ENCODE measurements around the gene ENAH. TPM values are rescaled to one million over a fixed set of nuclear protein-coding genes. Genes with fewer than 3 reads are reported as not detected.

Gene ENAH
- total and polyA plus RNA-seq, 2 experiments from 2014 or later = 109 to 184 TPM

GRCh38 chr1:225481738-225482137 lies 171.2 kb downstream of the ENAH start:
- Mint-ChIP-seq H3K4me3 (no peak overlapping the region; the same call in 2 of the 3 replicates), H3K4me1 (peaks cover 29% of the 10 kb centered on the region), H3K9me3 (no peaks in the 10 kb centered on the region), H3K27ac (no peak overlapping the region), H3K36me3 (ENCODE audit: low read depth) (no peaks in the 10 kb centered on the region), H3K27me3 (ENCODE audit: insufficient read depth, low read depth, poor library complexity) (peaks cover 7% of the 10 kb centered on the region)
- ATAC-seq (no peak), DNase-seq (ENCODE audit: low spot score) (no peak)
- H3K36me3 ChIP-seq (ENCODE audit: insufficient read depth) = no peaks in the 10 kb centered on the region
- H3K27me3 ChIP-seq (ENCODE audit: insufficient read depth) = no peaks in the 10 kb centered on the region
- no peak overlapping the region; the same call in 1 of the 2 replicates for H3K27ac ChIP-seq (ENCODE audit: low read depth)
- H3K4me3 ChIP-seq = no peak overlapping the region
- peaks cover 14% of the 10 kb centered on the region; the same call in 1 of the 2 replicates for H3K4me1 ChIP-seq (ENCODE audit: insufficient read depth)
- H3K79me2 ChIP-seq (replicated peaks; ENCODE audit: insufficient read depth) = no peaks in the 10 kb centered on the region
- H4K20me1 ChIP-seq (replicated peaks; ENCODE audit: insufficient read depth) = no peaks in the 10 kb centered on the region
- H2AFZ ChIP-seq = no peak overlapping the region
- H3F3A ChIP-seq (replicated peaks; ENCODE audit: low read depth) = peaks cover 4% of the 10 kb centered on the region; the same call in 1 of the 2 replicates
- no peak overlapping the region for H3K4me2 ChIP-seq
- TF ChIP-seq JUNB (IDR thresholded peaks at IDR 0.05; ENCODE audit: unreplicated experiment) (no peak), POLR2AphosphoS5 (IDR thresholded peaks at IDR 0.05; ENCODE audit: low read depth) (no peak), CREB1 (CRISPR knock-in tag; IDR thresholded peaks at IDR 0.05; ENCODE audit: low read depth) (no peak), EZH2phosphoT487 (IDR thresholded peaks at IDR 0.05; ENCODE audit: unreplicated experiment) (no peak), ZNF331 (CRISPR knock-in tag; IDR thresholded peaks at IDR 0.05; ENCODE audit: low read depth) (no peak), ZNF114 (CRISPR knock-in tag; IDR thresholded peaks at IDR 0.05) (no peak), CTCF (conservative IDR thresholded peaks at IDR 0.05; ENCODE audit: low read depth in 2 of 2) (no peak), STAT1 (IDR thresholded peaks at IDR 0.05; ENCODE audit: unreplicated experiment) (no peak), EZH2 (IDR thresholded peaks at IDR 0.05; ENCODE audit: low read depth, unreplicated experiment) (no peak), NANOG (IDR thresholded peaks at IDR 0.05; ENCODE audit: borderline replicate concordance) (no peak)
- TF ChIP-seq, protein P1, sequence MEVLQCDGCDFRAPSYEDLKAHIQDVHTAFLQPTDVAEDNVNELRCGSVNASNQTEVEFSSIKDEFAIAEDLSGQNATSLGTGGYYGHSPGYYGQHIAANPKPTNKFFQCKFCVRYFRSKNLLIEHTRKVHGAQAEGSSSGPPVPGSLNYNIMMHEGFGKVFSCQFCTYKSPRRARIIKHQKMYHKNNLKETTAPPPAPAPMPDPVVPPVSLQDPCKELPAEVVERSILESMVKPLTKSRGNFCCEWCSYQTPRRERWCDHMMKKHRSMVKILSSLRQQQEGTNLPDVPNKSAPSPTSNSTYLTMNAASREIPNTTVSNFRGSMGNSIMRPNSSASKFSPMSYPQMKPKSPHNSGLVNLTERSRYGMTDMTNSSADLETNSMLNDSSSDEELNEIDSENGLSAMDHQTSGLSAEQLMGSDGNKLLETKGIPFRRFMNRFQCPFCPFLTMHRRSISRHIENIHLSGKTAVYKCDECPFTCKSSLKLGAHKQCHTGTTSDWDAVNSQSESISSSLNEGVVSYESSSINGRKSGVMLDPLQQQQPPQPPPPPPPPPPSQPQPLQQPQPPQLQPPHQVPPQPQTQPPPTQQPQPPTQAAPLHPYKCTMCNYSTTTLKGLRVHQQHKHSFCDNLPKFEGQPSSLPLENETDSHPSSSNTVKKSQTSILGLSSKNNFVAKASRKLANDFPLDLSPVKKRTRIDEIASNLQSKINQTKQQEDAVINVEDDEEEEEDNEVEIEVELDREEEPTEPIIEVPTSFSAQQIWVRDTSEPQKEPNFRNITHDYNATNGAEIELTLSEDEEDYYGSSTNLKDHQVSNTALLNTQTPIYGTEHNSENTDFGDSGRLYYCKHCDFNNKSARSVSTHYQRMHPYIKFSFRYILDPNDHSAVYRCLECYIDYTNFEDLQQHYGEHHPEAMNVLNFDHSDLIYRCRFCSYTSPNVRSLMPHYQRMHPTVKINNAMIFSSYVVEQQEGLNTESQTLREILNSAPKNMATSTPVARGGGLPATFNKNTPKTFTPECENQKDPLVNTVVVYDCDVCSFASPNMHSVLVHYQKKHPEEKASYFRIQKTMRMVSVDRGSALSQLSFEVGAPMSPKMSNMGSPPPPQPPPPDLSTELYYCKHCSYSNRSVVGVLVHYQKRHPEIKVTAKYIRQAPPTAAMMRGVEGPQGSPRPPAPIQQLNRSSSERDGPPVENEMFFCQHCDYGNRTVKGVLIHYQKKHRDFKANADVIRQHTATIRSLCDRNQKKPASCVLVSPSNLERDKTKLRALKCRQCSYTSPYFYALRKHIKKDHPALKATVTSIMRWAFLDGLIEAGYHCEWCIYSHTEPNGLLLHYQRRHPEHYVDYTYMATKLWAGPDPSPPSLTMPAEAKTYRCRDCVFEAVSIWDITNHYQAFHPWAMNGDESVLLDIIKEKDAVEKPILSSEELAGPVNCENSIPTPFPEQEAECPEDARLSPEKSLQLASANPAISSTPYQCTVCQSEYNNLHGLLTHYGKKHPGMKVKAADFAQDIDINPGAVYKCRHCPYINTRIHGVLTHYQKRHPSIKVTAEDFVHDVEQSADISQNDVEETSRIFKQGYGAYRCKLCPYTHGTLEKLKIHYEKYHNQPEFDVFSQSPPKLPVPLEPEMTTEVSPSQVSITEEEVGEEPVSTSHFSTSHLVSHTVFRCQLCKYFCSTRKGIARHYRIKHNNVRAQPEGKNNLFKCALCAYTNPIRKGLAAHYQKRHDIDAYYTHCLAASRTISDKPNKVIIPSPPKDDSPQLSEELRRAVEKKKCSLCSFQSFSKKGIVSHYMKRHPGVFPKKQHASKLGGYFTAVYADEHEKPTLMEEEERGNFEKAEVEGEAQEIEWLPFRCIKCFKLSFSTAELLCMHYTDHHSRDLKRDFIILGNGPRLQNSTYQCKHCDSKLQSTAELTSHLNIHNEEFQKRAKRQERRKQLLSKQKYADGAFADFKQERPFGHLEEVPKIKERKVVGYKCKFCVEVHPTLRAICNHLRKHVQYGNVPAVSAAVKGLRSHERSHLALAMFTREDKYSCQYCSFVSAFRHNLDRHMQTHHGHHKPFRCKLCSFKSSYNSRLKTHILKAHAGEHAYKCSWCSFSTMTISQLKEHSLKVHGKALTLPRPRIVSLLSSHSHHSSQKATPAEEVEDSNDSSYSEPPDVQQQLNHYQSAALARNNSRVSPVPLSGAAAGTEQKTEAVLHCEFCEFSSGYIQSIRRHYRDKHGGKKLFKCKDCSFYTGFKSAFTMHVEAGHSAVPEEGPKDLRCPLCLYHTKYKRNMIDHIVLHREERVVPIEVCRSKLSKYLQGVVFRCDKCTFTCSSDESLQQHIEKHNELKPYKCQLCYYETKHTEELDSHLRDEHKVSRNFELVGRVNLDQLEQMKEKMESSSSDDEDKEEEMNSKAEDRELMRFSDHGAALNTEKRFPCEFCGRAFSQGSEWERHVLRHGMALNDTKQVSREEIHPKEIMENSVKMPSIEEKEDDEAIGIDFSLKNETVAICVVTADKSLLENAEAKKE (CRISPR knock-in tag; IDR thresholded peaks at IDR 0.05) = no peak
- TF ChIP-seq, protein P2, sequence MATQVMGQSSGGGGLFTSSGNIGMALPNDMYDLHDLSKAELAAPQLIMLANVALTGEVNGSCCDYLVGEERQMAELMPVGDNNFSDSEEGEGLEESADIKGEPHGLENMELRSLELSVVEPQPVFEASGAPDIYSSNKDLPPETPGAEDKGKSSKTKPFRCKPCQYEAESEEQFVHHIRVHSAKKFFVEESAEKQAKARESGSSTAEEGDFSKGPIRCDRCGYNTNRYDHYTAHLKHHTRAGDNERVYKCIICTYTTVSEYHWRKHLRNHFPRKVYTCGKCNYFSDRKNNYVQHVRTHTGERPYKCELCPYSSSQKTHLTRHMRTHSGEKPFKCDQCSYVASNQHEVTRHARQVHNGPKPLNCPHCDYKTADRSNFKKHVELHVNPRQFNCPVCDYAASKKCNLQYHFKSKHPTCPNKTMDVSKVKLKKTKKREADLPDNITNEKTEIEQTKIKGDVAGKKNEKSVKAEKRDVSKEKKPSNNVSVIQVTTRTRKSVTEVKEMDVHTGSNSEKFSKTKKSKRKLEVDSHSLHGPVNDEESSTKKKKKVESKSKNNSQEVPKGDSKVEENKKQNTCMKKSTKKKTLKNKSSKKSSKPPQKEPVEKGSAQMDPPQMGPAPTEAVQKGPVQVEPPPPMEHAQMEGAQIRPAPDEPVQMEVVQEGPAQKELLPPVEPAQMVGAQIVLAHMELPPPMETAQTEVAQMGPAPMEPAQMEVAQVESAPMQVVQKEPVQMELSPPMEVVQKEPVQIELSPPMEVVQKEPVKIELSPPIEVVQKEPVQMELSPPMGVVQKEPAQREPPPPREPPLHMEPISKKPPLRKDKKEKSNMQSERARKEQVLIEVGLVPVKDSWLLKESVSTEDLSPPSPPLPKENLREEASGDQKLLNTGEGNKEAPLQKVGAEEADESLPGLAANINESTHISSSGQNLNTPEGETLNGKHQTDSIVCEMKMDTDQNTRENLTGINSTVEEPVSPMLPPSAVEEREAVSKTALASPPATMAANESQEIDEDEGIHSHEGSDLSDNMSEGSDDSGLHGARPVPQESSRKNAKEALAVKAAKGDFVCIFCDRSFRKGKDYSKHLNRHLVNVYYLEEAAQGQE (IDR thresholded peaks at IDR 0.05; ENCODE audit: unreplicated experiment) = no peak
- TF ChIP-seq, protein P3, sequence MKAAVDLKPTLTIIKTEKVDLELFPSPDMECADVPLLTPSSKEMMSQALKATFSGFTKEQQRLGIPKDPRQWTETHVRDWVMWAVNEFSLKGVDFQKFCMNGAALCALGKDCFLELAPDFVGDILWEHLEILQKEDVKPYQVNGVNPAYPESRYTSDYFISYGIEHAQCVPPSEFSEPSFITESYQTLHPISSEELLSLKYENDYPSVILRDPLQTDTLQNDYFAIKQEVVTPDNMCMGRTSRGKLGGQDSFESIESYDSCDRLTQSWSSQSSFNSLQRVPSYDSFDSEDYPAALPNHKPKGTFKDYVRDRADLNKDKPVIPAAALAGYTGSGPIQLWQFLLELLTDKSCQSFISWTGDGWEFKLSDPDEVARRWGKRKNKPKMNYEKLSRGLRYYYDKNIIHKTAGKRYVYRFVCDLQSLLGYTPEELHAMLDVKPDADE (IDR thresholded peaks at IDR 0.05) = no peak
- no peaks in the 10 kb centered on the region for H3K9me2 ChIP-seq (ENCODE audit: insufficient read depth)
